Retinal pigment epithelial cell (primary cell): ENCODE measurements around the gene C1QA.

Experiments
- DNase-seq: peaks from one replicate; pipeline ENCODE4 v3.0.0-alpha.2; 2010; ENCODE audit warnings: low read depth
- H3K4me3 ChIP-seq: 2 replicates; pipeline ENCODE4 v1.5.1; 2011; ENCODE audit warnings: mild to moderate bottlenecking, low read length, control low read depth, moderate library complexity
- CTCF ChIP-seq: conservative IDR thresholded peaks from 2 replicates; pipeline ENCODE4 v1.5.1; 2011; ENCODE audit warnings: low read depth, low read length, control low read depth, inconsistent platforms

The C1QA gene

DNA sequence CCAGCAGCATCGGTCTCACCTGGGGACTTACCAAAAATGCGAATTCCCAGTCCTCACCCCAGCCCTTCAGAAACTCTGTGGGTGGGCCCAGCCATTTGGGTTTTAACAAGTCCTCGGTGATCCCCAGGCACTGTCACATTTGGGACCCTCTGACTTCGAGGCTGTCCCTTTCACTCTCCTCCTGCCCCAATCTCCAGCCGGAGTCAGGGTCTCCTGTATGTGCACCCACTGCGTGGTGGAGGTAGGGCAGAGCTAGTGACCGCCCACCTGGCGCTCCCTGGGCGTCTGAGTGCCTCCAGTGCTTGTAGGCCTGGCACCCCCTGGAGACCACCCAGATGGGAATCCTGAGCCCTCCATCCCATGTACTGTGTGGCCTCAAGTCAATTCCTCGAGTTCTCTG lies 42.0 kb upstream of the C1QA start:
- no peak overlapping the region for H3K4me3 ChIP-seq
- TF ChIP-seq CTCF = no peak
- DNase-seq = no peak

DNA sequence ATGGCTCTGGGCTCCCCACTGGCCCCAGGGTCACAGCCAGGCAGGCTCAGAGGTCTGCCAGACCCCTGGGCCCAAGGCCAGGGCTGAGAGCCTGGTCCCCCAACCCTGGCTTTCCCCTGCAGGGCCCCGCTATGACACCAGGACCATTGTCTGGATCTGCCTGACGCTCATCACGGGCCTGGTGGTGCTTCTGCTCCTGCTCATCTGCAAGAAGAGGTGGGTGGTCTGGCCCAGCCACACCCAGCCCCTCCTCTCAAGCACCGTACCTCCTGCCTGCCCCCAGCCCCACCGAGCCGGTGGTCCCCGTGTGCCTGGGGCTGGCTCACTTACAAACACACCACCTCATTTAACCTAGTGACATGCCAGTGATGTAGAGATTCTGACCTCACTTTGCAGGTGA lies 41.3 kb upstream of the C1QA start:
- no peak for TF ChIP-seq CTCF
- H3K4me3 ChIP-seq = no peak overlapping the region
- no peak for DNase-seq

DNA sequence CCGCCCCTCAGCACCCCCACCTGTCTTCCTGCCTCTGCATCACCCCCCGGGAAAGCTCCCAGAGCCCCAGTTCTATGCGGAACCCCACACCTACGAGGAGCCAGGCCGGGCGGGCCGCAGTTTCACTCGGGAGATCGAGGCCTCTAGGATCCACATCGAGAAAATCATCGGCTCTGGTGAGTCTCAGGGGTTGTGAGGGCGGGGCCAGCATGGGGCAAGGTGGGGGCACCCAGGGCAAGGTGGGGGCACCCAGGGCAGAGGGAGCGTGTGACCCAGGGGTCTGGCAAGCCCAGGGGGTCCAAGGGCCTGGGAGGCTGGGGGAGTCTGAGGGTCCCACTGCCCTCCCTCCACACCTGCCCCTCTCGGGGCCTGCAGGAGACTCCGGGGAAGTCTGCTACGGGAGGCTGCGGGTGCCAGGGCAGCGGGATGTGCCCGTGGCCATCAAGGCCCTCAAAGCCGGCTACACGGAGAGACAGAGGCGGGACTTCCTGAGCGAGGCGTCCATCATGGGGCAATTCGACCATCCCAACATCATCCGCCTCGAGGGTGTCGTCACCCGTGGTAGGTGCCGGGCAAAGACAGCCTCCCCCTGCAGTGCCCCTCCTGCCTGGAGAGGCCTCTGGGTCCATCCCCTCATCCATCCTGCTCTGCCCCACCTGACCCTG lies 39.0 kb upstream of the C1QA start:
- H3K4me3 ChIP-seq = no peak overlapping the region
- TF ChIP-seq CTCF = no peak
- DNase-seq = no peak

DNA sequence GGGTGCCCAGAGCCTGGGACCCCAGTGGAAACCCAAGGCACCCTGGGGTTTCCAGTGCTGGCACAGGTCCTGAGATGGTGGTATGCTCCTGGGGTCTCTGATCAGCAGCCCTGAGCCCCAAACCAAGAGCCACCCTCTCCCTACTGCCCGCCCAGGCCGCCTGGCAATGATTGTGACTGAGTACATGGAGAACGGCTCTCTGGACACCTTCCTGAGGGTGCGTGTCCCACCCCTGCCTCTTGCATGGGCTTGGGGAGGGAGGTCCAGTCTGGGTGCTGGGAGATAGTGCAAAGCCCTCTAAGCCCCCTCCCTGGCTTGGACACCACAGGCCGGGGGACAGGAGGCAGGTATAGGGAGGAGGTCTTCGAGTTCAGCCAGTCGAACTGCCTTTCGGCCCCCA lies 38.4 kb upstream of the C1QA start:
- no peak for DNase-seq
- TF ChIP-seq CTCF = no peak

GRCh38 chr1:22598736-22599135 lies 37.7 kb upstream of the C1QA start:
- DNase-seq = no peak
- TF ChIP-seq CTCF = no peak
- H3K4me3 ChIP-seq = no peak overlapping the region

More for the DNA sequence above, 38.4 kb upstream of the C1QA start:
- H3K4me3 ChIP-seq = no peak overlapping the region

DNA sequence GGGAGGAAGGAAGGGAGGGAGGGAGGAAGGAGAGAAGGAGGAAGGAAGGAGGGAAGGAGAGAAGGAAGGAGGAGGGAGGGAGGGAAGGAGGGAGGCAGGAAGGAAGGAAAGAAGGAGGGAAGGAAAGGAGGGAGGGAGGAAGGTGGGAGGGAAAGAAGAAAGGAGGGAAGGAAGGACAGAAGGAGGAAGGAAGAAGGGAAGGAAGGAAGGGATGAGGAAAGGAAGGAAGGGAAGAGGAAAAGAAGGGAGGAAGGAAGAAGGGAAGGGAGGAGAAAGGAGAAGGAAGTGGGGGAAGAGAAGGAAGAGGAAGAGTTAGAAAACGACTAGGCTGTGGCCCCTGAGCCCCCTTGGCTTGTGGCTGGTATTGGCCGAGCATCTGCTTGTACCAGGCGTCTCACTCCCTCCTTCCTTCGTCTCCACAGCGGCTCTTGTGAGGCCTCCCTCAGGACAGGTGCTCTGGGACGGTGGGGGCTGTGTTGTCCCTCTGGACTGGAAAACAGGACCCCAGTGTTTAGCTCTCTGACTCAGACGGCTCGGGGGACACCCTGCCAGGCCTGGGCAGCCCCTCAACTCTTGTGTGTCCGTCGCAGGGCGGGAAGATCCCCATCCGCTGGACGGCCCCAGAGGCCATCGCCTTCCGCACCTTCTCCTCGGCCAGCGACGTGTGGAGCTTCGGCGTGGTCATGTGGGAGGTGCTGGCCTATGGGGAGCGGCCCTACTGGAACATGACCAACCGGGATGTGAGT lies 36.2 kb upstream of the C1QA start:
- no peak for DNase-seq
- no peak for TF ChIP-seq CTCF
- no peak overlapping the region for H3K4me3 ChIP-seq

DNA sequence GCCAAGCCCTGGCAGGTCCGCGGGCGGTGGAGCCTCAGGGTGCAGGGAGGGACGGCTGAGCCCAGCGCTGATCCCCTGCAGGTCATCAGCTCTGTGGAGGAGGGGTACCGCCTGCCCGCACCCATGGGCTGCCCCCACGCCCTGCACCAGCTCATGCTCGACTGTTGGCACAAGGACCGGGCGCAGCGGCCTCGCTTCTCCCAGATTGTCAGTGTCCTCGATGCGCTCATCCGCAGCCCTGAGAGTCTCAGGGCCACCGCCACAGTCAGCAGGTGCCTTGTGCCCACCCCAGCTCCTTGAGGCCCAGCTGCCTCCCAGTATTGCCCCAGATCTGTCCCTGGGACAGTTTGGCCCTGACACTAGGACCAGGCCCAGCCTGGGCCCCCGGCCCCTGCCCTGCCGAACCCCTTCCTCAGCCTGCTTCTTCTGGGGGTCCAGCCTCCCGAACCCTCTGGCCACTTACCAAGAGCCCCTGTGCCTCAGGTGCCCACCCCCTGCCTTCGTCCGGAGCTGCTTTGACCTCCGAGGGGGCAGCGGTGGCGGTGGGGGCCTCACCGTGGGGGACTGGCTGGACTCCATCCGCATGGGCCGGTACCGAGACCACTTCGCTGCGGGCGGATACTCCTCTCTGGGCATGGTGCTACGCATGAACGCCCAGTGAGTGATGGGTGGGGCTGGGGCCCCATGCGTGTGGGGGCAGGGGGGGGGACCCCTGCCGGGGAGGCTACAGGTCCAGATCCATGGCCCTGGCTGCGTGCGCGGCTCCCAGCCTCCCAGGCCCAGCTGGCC lies 35.4 kb upstream of the C1QA start:
- H3K4me3 ChIP-seq = no peak overlapping the region
- no peak for TF ChIP-seq CTCF
- DNase-seq = no peak
